Measurements from ENCODE around the gene CEP85L.

Gene CEP85L

DNA sequence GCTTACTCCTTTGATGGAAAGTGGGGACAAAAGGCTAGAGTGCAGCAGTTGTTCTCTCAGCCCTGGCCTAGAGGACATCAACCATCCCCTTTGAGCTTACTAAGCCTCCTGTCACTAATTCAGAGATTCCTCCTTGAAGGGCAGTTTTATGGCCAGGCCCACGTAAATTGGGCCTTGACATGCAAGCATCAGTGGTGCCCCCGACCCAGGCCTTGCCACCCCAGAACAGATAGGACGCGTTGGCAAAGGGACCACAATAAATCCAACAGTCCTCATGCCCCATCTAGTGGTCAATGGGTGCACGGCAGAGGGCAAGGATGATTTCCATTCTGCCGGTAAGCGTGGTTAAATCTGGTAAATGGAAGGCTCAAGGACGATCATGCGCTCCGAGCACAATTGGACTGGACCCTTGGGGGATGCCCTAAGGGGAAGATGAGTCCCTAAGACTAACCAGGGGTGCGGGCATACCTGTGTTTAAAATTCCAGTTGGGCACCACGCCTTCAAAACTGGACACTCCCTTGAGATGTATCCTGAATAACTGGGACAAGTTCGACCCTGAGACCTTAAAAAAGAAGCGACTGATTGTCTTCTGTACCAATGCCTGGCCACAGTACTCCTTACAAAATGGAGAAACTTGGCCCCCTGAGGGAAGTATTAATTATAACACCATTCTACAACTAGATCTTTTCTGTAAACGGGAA, 32.6 kb downstream of the CEP85L start:
- FAIRE-seq (peak; percentile 91), DNase-seq (ENCODE audit: insufficient read length) (peak; percentile 13)
- no peak for TF ChIP-seq POLR2AphosphoS5 (IDR thresholded peaks at IDR 0.05; ENCODE audit: low read depth, low read length)
- no peak for TF ChIP-seq TAF1 (IDR thresholded peaks at IDR 0.05; ENCODE audit: borderline replicate concordance, low read depth, low read length)
- TF ChIP-seq POLR2A (IDR thresholded peaks at IDR 0.05; ENCODE audit: low read depth, low read length) = no peak

DNA sequence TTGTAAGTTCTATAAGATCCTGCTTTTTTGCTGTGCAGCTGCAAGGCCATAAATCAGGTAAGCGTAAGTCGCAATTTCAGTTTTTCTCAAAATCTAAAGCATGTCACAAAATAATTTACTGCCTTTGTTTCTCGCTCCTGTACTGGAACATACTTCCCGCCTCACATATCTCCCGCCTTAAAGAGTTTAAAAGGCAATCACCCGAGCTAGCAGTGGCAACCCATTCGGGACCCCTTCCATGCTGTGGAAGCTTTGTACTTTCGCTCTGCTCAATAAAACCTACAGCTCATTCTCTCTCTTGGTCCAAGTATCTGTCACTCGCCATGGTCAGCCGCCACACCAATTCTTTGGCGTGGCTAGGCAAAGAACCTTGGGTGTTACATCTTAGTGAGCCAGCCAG, 34.0 kb downstream of the CEP85L start:
- TF ChIP-seq POLR2A (IDR thresholded peaks at IDR 0.05; ENCODE audit: low read depth, low read length) (no peak), TAF1 (IDR thresholded peaks at IDR 0.05; ENCODE audit: borderline replicate concordance, low read depth, low read length) (no peak), POLR2AphosphoS5 (IDR thresholded peaks at IDR 0.05; ENCODE audit: low read depth, low read length) (no peak)
- DNase-seq (ENCODE audit: insufficient read length) (no peak), FAIRE-seq (no peak)

- TF ChIP-seq POLR2AphosphoS5 (IDR thresholded peaks at IDR 0.05; ENCODE audit: low read depth, low read length) (no peak), POLR2A (IDR thresholded peaks at IDR 0.05; ENCODE audit: low read depth, low read length) (no peak), TAF1 (IDR thresholded peaks at IDR 0.05; ENCODE audit: borderline replicate concordance, low read depth, low read length) (no peak)
- FAIRE-seq = no peak
- DNase-seq (ENCODE audit: insufficient read length) = no peak
Observed at GRCh38 chr6:118611334-118611733, 40.1 kb downstream of the CEP85L start.

GRCh38 chr6:118606858-118607257, 44.5 kb downstream of the CEP85L start:
- DNase-seq (ENCODE audit: insufficient read length) (no peak), FAIRE-seq (no peak)
- TF ChIP-seq POLR2A (IDR thresholded peaks at IDR 0.05; ENCODE audit: low read depth, low read length) = no peak
- no peak for TF ChIP-seq TAF1 (IDR thresholded peaks at IDR 0.05; ENCODE audit: borderline replicate concordance, low read depth, low read length)
- TF ChIP-seq POLR2AphosphoS5 (IDR thresholded peaks at IDR 0.05; ENCODE audit: low read depth, low read length) = no peak

GRCh38 chr6:118606268-118606667, 45.1 kb downstream of the CEP85L start:
- DNase-seq (ENCODE audit: insufficient read length) = no peak
- peak; percentile 56 for FAIRE-seq
- no peak for TF ChIP-seq POLR2A (IDR thresholded peaks at IDR 0.05; ENCODE audit: low read depth, low read length)
- TF ChIP-seq POLR2AphosphoS5 (IDR thresholded peaks at IDR 0.05; ENCODE audit: low read depth, low read length) = no peak
- TF ChIP-seq TAF1 (IDR thresholded peaks at IDR 0.05; ENCODE audit: borderline replicate concordance, low read depth, low read length) = no peak

GRCh38 chr6:118603372-118603771, 48.0 kb downstream of the CEP85L start:
- FAIRE-seq (no peak), DNase-seq (ENCODE audit: insufficient read length) (no peak)
- TF ChIP-seq POLR2AphosphoS5 (IDR thresholded peaks at IDR 0.05; ENCODE audit: low read depth, low read length) = no peak

GRCh38 chr6:118602300-118602699, 49.1 kb downstream of the CEP85L start:
- no peak for DNase-seq (ENCODE audit: insufficient read length)
- TF ChIP-seq POLR2AphosphoS5 (IDR thresholded peaks at IDR 0.05; ENCODE audit: low read depth, low read length) (no peak), POLR2A (IDR thresholded peaks at IDR 0.05; ENCODE audit: low read depth, low read length) (no peak), TAF1 (IDR thresholded peaks at IDR 0.05; ENCODE audit: borderline replicate concordance, low read depth, low read length) (no peak)
- FAIRE-seq = no peak

DNA sequence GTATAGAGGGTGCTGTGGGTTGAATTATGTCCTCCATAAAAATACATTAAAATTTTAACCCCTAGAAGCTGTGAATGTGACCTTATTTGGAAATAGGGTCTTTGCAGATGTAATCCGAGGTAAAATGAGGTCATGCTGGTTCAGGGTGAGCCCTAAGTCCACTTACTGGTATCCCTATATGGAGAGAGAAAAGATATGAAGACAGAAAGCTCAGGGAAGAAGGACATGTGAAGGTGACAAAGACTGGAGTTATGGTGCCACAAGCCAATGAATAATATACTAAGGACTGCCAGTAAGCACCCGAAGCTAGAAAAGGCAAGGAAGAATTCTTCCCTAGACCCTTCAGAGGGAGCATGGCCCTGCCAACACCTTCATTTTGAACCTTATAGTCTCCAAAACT, 53.1 kb downstream of the CEP85L start:
- no peak for TF ChIP-seq POLR2AphosphoS5 (IDR thresholded peaks at IDR 0.05; ENCODE audit: low read depth, low read length)
- no peak for TF ChIP-seq POLR2A (IDR thresholded peaks at IDR 0.05; ENCODE audit: low read depth, low read length)
- no peak for TF ChIP-seq TAF1 (IDR thresholded peaks at IDR 0.05; ENCODE audit: borderline replicate concordance, low read depth, low read length)
- DNase-seq (ENCODE audit: insufficient read length) = no peak
- no peak for FAIRE-seq

DNA sequence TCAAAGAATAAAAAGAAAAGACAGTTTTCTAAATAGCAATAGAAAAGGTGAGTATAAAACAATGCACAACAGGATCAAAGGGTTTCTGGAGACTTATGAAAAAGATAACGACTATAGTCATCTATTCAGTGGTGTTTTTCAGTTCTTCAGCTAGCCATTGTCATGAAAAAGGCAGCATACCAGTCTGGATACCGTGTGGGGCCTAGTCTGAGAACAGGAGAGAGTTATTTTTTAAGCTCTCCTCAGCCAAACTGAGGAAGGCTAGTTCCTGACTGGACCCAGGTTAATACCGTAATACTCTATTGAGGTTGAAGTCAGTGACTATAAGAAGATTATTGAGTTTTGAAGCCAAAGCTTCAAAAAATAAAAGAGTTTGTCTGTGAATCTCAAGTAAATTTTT, 53.8 kb downstream of the CEP85L start:
- DNase-seq (ENCODE audit: insufficient read length) = no peak

DNA sequence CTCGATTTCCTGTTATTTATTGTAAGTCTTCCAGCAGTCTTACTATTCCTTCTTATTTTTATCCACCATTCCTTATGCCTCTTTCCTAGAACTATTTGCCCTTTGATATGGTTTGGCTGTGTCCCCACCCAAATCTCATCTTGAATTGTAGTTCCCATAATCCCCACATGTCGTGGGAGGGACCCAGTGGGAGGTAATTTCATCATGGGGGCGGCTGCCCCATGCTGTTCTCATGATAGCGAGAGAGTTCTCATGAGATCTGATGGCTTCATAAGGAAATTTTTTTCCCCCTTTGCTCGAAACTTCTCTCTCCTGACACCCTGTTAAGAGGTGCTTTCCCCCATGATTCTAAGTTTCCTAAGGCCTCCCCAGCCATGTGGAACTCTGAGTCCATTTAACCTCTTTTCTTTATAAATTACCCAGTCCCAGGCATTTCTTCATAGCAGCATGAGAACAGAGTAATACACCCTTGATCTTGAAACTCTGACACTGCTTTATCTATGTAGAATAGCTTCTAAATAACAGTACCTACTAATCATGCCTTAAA, 54.5 kb downstream of the CEP85L start:
- no peak for DNase-seq (ENCODE audit: insufficient read length)
- TF ChIP-seq POLR2AphosphoS5 (IDR thresholded peaks at IDR 0.05; ENCODE audit: low read depth, low read length) (no peak), TAF1 (IDR thresholded peaks at IDR 0.05; ENCODE audit: borderline replicate concordance, low read depth, low read length) (no peak), POLR2A (IDR thresholded peaks at IDR 0.05; ENCODE audit: low read depth, low read length) (no peak)
- FAIRE-seq = no peak

More for the DNA sequence above, 53.8 kb downstream of the CEP85L start:
- FAIRE-seq = no peak
- no peak for TF ChIP-seq TAF1 (IDR thresholded peaks at IDR 0.05; ENCODE audit: borderline replicate concordance, low read depth, low read length)
- no peak for TF ChIP-seq POLR2A (IDR thresholded peaks at IDR 0.05; ENCODE audit: low read depth, low read length)
- TF ChIP-seq POLR2AphosphoS5 (IDR thresholded peaks at IDR 0.05; ENCODE audit: low read depth, low read length) = no peak

DNA sequence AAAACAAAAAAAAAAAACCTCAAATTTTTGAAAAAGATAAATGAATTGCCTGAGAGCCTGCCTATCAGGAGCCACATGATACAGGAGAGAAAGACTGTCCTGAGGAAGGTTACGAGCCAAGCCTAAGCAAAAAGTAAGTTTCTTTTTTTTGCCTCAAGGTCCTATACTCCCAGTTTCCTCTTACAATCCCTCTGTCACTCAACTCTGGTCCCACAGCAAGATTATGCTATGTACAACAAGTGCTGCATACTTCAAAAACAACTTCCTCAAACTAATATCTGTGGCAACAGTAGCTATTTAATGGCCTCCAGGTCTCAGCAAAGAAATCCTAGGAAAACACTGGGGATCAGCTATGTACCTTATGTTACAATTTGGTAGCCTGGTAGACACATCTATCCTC, 56.5 kb downstream of the CEP85L start:
- TF ChIP-seq TAF1 (IDR thresholded peaks at IDR 0.05; ENCODE audit: borderline replicate concordance, low read depth, low read length) (no peak), POLR2A (IDR thresholded peaks at IDR 0.05; ENCODE audit: low read depth, low read length) (no peak), POLR2AphosphoS5 (IDR thresholded peaks at IDR 0.05; ENCODE audit: low read depth, low read length) (no peak)
- no peak for FAIRE-seq
- DNase-seq (ENCODE audit: insufficient read length) = no peak

- no peak for FAIRE-seq
- DNase-seq (ENCODE audit: insufficient read length) = no peak
- no peak for TF ChIP-seq TAF1 (IDR thresholded peaks at IDR 0.05; ENCODE audit: borderline replicate concordance, low read depth, low read length)
- TF ChIP-seq POLR2AphosphoS5 (IDR thresholded peaks at IDR 0.05; ENCODE audit: low read depth, low read length) = no peak
- TF ChIP-seq POLR2A (IDR thresholded peaks at IDR 0.05; ENCODE audit: low read depth, low read length) = no peak
Observed at GRCh38 chr6:118591897-118592296, 59.5 kb downstream of the CEP85L start.
